A549 treated with Mapracorat at 1 μM for 4 hours (cell line): ENCODE results near the gene LRIT3. TPM values are rescaled to one million over a fixed set of nuclear protein-coding genes. Genes with fewer than 3 reads are reported as not detected.

Source experiments
- total RNA-seq: library from RNA; stranded (reverse); fragments of 200-300 nt; extraction: Qiagen RNA extraction; gene quantifications from 5 replicates; pipeline ENCODE4 v1.2.3, GENCODE V29; 2022

The LRIT3 gene, protein sequence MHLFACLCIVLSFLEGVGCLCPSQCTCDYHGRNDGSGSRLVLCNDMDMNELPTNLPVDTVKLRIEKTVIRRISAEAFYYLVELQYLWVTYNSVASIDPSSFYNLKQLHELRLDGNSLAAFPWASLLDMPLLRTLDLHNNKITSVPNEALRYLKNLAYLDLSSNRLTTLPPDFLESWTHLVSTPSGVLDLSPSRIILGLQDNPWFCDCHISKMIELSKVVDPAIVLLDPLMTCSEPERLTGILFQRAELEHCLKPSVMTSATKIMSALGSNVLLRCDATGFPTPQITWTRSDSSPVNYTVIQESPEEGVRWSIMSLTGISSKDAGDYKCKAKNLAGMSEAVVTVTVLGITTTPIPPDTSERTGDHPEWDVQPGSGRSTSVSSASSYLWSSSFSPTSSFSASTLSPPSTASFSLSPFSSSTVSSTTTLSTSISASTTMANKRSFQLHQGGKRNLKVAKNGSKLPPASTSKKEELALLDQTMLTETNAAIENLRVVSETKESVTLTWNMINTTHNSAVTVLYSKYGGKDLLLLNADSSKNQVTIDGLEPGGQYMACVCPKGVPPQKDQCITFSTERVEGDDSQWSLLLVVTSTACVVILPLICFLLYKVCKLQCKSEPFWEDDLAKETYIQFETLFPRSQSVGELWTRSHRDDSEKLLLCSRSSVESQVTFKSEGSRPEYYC
- 0.05 to 0.06 TPM in 2 of 5 replicates, not detected in the others for total RNA-seq

DNA sequence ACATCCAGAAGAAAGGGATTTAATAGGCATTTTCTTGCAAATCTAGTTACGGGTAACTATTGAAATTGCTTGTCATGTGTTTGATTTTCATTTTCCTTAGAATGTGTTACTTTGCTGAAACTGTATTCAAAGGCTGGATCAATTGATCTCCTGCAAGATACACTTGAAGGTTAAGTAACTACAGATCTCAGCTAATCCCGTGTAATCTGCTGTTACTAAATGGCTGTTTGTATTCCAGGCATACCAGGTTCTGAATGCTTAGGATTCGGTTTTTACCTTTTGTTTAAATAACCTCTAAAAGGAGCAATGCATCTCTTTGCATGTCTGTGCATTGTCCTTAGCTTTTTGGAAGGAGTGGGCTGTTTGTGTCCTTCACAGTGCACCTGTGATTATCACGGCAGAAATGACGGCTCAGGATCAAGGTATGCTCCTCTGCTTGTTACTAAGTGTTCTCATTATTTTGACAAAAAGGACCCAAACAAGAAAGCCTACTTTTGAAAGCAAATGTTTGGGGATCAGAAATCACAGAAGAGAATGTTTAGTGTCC, at the start of gene LRIT3:
LRIT3 (plus strand) TSS at position 212 of the 547 bp plus-strand sequence; CDS start at position 307, 95 bp downstream.

DNA sequence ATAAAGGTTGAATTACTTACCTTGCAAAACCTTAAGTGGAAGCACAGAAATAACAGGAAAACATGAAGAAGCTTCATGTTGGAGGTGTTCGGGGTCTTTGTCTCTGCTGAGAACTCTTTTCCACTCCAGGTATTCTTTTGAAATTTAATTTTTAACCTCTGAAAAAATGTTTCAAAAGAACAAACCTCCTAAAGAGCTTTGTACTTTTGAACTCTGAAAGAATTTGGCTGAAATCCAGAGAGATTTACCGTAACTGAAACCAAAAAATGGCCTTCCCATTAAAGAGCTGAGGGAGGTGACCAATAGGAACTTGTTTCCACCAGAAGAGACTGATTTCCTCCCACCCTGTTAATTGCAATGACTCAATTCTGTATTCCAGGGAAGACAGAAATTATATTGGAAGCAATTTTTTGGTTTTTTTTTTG, 46.0 kb upstream of the LRIT3 start, which contains the start of gene CFI:
CFI (minus strand) TSS at position 105 of the 425 bp plus-strand sequence; CDS start at position 77, 28 bp downstream.

DNA sequence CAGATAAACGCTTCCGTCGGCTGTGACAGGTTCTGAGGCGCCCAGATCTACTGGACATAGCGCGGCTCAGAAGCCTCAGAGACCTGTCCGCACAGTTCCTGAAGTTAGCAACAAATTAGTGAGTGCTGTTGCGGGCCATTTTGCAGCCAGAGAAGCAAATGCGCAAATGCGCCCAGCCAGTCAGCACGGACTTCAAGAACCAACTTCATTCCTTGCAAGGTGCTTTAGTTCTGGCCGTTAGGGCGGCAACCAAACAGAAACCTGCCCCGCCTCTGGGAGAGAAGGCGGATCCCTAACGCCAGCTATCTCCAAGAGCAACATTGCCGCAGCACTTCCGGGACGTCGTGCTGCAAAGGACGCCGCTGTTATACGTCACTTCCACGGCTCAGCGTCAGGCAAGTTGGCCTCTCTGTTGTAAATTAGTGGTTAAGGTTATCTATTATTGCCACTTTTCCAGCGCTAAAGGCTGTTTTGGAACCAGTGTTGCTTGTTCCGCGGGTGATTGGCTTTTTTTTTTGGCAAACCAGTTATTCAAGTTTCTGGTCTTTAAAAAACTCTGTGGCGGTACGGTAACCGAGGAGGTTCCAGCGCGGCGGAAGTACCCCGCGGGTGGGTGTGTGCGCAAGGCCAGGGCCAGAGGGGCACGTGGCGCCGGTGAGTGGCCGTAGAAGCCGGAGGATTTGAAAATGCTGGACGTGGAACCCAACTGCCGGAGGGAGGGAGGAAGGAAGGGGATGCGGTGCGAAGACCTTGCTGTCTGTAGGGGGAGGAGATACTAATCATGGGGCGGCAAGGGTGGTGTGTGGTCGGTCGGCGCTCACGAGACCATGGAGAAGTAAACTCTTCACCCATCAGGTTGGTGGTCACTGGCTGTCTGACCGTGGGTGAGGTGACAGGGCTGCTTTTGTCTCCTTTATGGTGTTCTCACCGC, 32.5 kb upstream of the LRIT3 start, which contains the start of gene GAR1:
GAR1 (plus strand) TSS at position 612 of the 931 bp plus-strand sequence. CDS start 403 bp downstream, outside the sequence.

DNA sequence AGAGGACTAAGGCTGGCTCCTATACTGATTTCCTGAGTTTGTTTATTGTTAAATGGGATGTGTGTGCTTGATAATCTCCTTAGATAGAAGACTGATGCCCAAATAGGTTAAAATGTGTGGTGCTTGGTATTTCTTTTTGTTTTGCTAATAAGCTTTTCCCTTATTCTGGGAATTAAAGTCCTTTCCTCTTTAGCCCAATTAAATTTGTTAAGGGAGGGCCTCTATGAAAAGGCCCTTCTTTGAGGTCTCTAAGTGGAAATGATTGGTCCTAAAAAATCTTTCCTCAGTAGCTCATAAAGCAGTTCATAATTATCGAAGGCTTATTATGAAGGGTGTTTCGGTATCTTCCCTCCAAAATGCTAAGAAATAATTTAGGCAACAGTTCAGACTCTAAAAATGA, 20.2 kb upstream of the LRIT3 start, which contains the start of gene RRH:
RRH (plus strand) TSS at position 301 of the 400 bp plus-strand sequence; CDS start at position 357, 56 bp downstream.

DNA sequence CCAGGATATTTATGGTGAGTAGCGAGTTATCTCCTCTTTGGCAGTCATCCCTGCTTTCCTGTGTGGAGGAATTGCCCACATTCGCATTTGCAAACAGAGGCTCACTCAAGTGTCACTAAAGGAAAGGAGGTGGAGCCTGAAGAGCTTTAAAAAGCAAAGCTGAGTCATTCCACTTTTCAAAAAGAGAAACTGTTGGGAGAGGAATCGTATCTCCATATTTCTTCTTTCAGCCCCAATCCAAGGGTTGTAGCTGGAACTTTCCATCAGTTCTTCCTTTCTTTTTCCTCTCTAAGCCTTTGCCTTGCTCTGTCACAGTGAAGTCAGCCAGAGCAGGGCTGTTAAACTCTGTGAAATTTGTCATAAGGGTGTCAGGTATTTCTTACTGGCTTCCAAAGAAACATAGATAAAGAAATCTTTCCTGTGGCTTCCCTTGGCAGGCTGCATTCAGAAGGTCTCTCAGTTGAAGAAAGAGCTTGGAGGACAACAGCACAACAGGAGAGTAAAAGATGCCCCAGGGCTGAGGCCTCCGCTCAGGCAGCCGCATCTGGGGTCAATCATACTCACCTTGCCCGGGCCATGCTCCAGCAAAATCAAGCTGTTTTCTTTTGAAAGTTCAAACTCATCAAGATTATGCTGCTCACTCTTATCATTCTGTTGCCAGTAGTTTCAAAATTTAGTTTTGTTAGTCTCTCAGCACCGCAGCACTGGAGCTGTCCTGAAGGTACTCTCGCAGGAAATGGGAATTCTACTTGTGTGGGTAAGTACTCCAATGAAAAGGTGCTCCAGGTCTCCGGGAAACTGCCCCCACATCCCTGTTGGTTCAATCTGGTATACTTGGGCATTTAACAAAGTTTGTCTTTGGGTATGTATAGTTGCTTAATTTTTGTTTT, 65.0 kb downstream of the LRIT3 start, which contains the start of gene EGF:
EGF (plus strand) TSS at position 178 of the 890 bp plus-strand sequence; CDS start at position 631, 453 bp downstream.

Other genes starting within 250 kb of the LRIT3 start
- gene CASP6, start 144.7 kb upstream of the LRIT3 start, total RNA-seq: 13.1 to 16.5 TPM (median 15.5 TPM) in 5 replicates
- 3.4 to 15.2 TPM (median 10.1 TPM) in 5 replicates for gene PLA2G12A, start 118.0 kb upstream of the LRIT3 start, total RNA-seq
- gene CFI, start 46.1 kb upstream of the LRIT3 start, total RNA-seq: 0.46 to 0.97 TPM (median 0.69 TPM) in 5 replicates
- 37.1 to 43.8 TPM (median 43.2 TPM) in 5 replicates for gene GAR1, start 32.3 kb upstream of the LRIT3 start, total RNA-seq
- 0.08 to 0.17 TPM (median 0.12 TPM) in 3 of 5 replicates, not detected in the others for gene RRH, start 20.1 kb upstream of the LRIT3 start, total RNA-seq
- gene EGF, start 64.8 kb downstream of the LRIT3 start, total RNA-seq: 0.31 to 0.49 TPM (median 0.38 TPM) in 5 replicates